GM19023 (cell line): ENCODE measurements around the gene LBX2.
"Not testable (repeated sequence)": the region's sequence is repeated elsewhere in the genome, so short reads cannot be mapped to it uniquely, and the experiment has no call there.

ENCODE experiments used
- ATAC-seq: cut with Tn5 transposase; IDR thresholded peaks from one replicate; pipeline ENCODE4 v1.9.1; 2021; ENCODE audit warnings: mild to moderate bottlenecking, moderate library complexity; ENCODE audit not compliant: unreplicated experiment

LBX2 gene

DNA sequence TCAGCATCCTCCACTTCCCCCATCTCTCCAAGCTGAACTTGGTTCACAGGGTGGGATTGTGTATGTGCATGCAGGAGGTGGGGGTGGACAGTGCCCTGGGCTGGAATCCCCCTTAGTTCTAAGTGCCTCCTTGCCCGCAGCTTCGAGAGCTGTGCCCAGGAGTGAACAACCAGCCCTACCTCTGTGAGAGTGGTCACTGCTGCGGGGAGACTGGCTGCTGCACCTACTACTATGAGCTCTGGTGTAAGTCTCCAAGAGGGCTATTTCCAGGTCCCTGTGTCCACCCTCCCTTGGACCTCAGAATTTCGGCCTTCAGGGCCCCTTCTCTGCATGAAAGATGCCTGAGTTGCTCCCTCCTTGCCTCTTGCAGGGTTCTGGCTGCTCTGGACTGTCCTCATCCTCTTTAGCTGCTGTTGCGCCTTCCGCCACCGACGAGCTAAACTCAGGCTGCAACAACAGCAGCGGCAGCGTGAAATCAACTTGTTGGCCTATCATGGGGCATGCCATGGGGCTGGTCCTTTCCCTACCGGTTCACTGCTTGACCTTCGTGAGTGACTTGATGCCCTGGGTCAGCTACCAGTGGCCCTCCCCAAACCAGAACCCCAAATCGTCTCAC is 39.8 kb downstream of the LBX2 start:
- ATAC-seq, result not testable (repeated sequence)

DNA sequence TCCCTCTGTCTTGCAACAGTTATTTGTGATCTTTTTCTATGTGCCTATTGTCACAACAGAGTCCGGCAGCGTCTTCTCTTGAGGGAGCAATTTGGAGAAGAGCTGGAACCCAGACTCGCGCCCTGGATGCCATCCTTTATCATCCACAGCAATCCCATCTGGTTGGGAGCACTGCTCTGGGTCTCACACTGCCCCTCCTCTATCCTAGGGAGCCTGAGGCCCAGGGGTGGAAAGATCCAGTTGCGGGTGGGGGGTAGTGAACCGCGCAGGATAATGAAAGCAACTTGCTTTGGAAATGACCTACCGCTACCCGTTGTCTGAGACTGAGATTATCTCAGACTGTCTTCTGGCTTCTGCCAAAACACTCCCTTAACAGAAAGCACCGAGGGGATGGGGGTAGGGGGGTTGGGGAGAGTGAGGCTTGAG is 40.5 kb downstream of the LBX2 start:
- no peak for ATAC-seq

DNA sequence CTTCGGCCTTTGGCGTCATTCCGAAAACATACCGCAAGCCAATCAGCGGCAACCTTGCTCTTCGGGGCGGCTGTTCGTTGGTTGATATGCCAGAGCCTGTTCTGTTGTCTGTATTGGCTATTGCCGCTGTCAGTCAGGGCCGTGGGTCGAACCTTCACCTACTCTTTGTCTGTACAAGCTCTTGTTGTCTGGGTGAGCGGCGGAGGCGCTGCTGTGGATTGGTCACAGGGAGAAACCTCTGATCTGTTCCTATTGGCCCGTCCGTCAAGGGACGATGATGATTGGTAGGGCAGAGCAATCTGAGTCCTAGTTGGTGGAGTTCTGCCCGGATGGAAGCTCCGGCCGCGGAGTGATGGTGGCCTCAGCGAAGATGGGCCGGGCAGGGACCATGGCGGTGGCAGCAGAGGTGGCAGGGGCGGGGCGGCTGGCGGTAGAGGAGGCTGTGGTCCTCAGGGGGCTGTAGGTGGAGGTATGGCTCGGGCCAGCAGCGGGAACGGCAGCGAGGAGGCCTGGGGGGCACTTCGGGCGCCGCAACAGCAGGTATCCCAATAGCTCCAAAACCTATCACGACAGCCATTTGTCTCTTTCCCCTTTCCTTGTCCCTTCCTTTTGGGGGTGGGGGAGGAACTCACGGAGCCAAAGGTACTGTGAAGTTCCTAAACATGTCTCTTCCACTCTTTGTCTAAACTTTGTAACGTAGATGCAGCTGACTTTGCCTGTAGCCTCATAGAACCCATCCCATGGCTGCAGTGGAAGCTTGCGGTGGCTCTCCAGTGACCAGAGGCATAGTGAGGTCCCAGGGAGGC is 41.1 kb downstream of the LBX2 start, which contains the start of gene WBP1:
WBP1 (plus strand) TSS at position 307 of the 806 bp plus-strand sequence; CDS start at position 472, 165 bp downstream.
- ATAC-seq, result peak; percentile 81

DNA sequence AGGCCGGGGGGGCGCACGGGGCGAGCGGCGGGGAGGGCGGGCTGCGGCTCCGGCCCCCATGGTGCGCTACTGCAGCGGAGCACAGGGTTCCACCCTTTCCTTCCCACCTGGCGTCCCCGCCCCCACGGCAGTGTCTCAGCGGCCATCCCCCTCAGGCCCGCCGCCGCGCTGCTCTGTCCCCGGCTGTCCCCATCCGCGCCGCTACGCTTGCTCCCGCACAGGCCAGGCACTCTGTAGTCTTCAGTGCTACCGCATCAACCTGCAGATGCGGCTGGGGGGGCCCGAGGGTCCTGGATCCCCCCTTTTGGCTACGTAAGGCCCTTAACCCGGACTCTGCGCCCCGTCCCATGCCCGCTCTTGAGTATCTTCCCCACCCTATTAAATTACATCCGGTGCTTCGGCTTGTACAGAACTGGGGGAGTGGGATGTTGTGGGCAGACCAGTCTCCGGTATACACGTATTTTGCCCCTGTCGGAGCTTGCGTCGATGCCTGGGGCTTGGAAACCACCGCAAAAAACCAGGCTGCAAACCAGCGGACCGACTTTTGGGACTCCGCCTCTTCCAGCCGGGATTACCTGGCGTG is 41.8 kb downstream of the LBX2 start:
- ATAC-seq, result peak; percentile 37

DNA sequence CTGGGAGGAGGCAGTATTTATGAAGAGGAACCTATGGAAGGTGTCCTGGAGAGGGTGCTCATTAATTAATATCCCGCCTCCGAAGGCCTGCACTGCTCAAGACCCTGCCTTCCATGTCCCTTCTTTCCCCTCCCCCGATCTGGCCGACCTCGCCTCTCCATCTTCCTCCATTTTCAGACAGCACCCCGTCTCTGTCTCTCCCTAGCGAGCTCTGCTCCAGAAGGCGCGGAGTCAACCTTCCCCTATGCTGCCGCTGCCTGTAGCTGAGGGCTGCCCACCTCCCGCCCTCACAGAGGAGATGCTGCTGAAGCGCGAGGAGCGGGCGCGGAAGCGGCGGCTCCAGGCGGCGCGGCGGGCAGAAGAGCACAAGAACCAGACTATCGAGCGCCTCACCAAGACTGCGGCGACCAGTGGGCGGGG is 42.3 kb downstream of the LBX2 start:
- no peak for ATAC-seq

DNA sequence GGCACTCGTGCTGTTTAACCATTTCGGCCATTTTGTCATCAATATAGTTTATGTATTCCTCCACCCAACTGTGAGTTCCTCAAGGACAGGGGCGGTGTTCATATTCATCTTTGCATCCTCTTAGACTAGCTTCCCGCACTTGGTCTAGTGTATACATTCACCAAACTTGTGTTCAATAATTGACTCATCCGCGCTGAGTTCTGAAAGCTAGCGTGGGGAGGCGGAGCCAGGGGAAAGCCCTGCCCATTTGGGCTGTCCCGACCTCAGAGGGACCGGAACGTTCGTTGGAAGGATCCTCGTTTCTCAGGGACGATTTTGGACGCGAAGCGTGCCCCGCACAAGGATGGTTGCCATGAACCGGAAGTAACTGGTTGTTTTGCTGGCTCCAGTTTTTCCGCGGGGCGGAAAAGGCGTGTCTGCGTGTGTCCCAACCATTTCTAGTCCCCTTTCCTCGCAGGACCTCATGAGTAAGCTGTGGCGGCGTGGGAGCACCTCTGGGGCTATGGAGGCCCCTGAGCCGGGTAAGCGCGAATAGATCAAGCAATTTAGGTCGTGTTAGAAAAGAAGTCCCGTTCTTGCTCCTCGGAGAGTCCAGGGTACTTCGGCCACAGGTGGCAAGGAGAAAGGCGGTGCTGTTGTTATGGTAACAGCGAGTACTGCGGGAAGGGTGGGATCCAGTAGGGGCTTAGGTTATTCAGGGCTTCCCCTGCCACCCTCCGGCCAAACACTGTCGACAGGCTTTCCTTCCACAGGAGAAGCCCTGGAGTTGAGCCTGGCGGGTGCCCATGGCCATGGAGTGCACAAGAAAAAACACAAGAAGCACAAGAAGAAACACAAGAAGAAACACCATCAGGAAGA is 44.5 kb downstream of the LBX2 start, which contains the start of gene INO80B:
INO80B (plus strand) TSS at position 434 of the 858 bp plus-strand sequence; CDS start at position 464, 30 bp downstream.
- ATAC-seq, result peak; percentile 35

DNA sequence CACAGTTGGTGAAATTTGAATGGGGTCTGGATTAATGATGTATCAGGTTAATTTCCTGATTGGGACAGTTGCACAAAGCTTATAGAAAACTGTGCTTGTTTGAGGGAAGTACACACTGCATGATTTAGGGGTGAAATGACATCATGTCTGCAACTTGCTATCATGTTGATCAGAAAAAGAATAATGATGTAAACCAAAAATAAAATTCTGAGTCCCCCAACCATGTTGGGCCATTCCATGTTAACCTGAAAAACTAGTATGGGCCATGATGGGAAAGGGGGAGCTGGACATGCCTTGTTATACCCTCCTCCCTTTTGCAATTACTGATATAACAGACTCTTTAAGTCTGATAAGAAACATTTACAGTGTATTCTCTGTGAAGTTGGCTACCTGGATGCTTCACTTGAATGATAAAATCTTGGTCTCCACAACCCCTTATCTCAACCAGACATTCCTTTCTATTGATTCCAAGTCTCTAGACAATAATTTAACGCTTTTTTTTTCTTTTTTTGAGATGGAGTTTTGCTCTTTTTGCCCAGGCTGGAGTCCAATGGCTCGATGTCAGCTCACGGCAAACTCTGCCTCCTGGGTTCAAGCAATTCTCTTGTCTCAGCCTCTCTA is 48.7 kb downstream of the LBX2 start:
- no peak for ATAC-seq

DNA sequence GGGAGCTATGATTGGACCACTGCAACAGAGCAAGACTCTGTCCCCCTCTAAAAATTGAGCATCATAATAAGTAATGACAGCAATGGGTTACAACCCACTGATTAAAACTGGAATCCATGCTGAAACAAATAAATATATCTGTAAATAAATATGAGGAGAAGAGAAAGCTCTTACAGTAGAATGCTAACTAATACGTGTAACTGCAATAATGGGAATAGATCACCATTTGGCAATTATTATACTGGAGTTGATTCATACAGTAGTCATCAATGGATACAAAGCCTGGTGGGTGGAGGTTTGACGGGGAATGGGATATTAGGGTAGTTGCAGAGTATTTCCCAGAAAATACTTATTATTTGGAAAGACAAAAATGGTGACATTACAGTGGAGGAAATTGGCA is 50.6 kb downstream of the LBX2 start:
- ATAC-seq, result no peak
